Memory B cell (primary cell): ENCODE measurements around the gene ITLN2.
"Not testable (repeated sequence)": the region's sequence is repeated elsewhere in the genome, so short reads cannot be mapped to it uniquely, and the experiment has no call there.

Source experiments
- ATAC-seq: fragments of 150-1000 bp; cut with Tn5 transposase; 2 replicates; pipeline ENCODE4 v1.10.0; 2021; ENCODE audit warnings: low read depth, mild to moderate bottlenecking, moderate library complexity
- DNase-seq, 2 donors: peaks; one replicate each; pipeline ENCODE4 v3.0.0; 2022; ENCODE audit warnings: low spot score in 2 of 2
- H3K27ac Mint-ChIP-seq: one replicate; pipeline ENCODE4 v1.8.0; 2022; ENCODE audit warnings: mild to moderate bottlenecking, moderate library complexity, mixed read lengths
- H3K27me3 Mint-ChIP-seq: one replicate; pipeline ENCODE4 v1.8.0; 2022; ENCODE audit warnings: mixed read lengths
- H3K36me3 Mint-ChIP-seq: one replicate; pipeline ENCODE4 v1.8.0; 2022; ENCODE audit warnings: mild to moderate bottlenecking, mixed read lengths
- H3K4me1 Mint-ChIP-seq: one replicate; pipeline ENCODE4 v1.8.0; 2022; ENCODE audit warnings: mixed read lengths
- H3K4me3 Mint-ChIP-seq: one replicate; pipeline ENCODE4 v1.8.0; 2022; ENCODE audit warnings: mild to moderate bottlenecking, moderate library complexity, mixed read lengths
- H3K9me3 Mint-ChIP-seq: one replicate; pipeline ENCODE4 v1.8.0; 2022; ENCODE audit warnings: mixed read lengths

ITLN2 gene

DNA sequence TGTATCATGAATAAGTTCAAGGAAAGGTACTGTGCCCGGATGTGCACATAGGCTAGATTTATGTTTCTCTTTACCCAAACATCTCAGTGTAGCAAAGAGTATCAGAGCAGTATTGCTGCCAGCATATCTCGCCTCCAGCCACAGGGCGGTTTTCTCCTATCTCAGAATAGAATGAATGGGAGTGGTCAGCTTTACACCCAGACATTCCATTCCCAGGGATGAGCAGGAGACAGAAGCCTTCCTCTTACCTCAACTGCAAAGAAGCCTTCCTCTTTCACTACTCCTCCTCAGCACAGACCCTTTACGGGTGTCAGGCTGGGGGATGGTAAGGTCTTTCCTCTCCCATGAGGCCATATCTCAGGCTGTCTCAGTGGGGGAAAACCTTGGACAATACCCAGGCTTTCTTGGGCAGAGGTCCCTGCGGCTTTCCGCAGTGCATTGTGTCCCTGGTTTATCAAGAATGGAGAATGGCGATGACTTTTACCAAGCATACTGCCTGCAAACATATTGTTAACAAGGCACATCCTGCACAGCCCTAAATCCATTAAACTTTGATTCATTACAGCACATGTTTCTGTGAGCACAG lies 7.3 kb downstream of the ITLN2 start:
- DNase-seq, H3K27ac Mint-ChIP-seq, H3K36me3 Mint-ChIP-seq, ATAC-seq, H3K4me1 Mint-ChIP-seq, H3K27me3 Mint-ChIP-seq, H3K4me3 Mint-ChIP-seq, H3K9me3 Mint-ChIP-seq: not testable (repeated sequence)

DNA sequence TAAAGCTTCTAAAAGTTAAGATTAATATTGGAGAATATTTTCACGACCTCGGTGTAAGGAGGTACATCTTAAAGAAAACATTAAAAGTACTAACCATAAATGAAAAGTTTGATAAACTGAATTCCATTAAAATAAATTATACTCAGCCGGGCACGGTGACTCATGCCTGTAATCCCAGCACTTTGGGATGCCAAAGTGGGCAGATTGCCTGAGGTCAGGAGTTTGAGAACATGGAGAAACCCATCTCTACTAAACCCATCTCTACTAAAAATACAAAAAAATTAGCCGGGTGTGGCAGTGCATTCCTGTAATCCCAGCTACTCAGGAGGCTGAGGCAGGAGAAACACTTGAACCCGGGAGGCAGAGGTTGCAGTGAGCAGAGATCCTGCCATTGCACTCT lies 8.7 kb downstream of the ITLN2 start:
- not testable (repeated sequence) for H3K4me1 Mint-ChIP-seq, H3K9me3 Mint-ChIP-seq

DNA sequence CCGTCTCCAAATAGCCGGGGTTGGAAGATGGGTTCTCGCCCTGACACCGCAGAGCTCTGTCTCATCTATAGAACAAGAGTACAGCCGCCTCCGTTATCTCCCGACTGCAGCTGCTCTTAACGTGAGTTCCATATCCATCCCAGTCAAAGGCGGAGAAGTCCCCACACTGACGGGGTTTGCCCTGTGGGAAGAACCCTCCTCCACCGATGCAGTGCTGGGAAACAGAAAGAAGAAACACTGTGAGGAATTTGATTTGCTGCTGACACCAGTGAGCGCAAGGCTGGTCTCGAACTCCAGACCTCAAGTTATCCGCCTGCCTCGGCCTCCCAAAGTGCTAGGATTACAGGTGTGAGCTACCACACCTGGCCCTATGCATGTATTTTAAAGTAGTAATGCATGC lies 9.5 kb downstream of the ITLN2 start:
- Mint-ChIP-seq H3K36me3 (no peaks in the 10 kb centered on the region), H3K9me3 (no peaks in the 10 kb centered on the region), H3K4me3 (no peak overlapping the region), H3K27me3 (peaks cover 5% of the 10 kb centered on the region), H3K27ac (no peak overlapping the region), H3K4me1 (no peaks in the 10 kb centered on the region)
- ATAC-seq (no peak), DNase-seq (no peak)

More for the DNA sequence above, 8.7 kb downstream of the ITLN2 start:
- not testable (repeated sequence) for ATAC-seq, H3K4me3 Mint-ChIP-seq, H3K27me3 Mint-ChIP-seq, H3K27ac Mint-ChIP-seq, DNase-seq, H3K36me3 Mint-ChIP-seq

DNA sequence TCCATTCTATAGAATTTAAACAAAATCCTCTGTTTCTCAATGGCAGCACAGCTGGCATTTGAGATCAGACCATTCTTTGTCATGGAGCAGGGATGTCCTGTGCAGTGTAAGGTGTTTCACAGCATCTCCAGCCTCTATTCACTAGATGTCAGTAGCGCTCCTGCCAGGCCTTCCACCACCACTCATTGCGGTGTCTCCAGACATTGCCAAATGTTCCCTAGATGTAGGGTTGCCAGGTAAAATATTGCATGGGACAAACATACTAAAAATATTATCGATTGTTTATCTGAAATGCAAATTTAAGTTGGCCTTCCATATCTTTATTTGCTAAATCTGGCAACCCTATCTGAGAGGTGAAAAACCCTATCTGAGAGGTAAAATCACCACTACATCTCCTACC lies 11.7 kb downstream of the ITLN2 start:
- H3K36me3 Mint-ChIP-seq, result no peaks in the 10 kb centered on the region
- H3K4me1 Mint-ChIP-seq, result no peaks in the 10 kb centered on the region
- H3K27me3 Mint-ChIP-seq, result peaks cover 5% of the 10 kb centered on the region
- no peak for ATAC-seq
- no peaks in the 10 kb centered on the region for H3K9me3 Mint-ChIP-seq
- no peak overlapping the region for H3K4me3 Mint-ChIP-seq
- no peak for DNase-seq
- H3K27ac Mint-ChIP-seq, result no peak overlapping the region

DNA sequence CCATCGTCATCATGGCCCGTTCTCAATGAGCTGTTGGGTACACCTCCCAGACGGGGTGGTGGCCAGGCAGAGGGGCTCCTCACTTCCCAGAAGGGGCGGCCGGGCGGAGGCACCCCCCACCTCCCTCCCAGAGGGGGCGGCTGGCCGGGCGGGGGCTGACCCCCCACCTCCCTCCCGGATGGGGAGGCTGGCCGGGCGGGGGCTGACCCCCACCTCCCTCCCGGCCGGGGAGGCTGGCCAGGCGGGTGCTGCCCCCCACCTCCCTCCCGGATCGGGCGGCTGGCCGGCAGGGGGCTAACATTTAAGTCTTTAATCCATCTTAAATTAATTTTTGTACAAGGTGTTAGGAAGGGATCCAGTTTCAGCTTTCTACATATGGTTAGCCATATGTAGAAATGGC lies 17.9 kb downstream of the ITLN2 start:
- not testable (repeated sequence) for ATAC-seq, H3K27me3 Mint-ChIP-seq, H3K4me1 Mint-ChIP-seq, H3K4me3 Mint-ChIP-seq, H3K27ac Mint-ChIP-seq, H3K36me3 Mint-ChIP-seq, H3K9me3 Mint-ChIP-seq, DNase-seq

DNA sequence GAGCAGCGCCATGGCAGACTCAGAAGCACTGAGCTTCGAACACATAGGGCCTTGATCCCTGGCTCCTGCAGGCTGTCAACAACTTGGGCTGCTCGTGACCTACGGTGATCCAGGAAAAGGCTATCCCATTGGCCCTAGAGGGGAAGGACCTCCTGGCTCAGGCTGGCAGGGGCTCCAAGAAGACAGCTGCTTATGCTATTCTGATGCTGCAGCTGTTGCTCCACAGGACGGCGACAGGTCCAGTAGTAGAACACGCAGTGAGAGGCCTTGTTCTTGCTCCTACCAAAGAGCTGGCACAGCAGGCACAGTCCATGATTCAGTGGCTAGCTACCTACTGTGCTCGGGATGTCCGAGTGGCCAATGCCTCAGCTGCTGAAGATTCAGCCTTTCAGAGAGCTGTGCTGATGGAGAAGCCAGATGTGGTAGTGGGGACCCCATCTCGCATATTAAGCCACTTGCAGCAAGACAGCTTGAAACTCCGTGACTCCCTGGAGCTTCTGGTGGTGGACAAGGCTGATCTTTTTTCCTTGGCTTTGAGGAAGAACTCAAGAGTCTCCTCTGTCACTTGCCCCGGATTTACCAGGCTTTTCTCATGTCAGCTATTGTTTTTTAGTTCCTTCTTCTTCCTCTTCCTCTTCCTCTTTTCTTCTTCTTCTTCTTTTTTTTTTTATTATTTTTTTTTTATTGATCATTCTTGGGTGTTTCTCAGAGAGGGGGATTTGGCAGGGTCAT lies 18.9 kb downstream of the ITLN2 start:
- H3K27me3 Mint-ChIP-seq, result no peaks in the 10 kb centered on the region
- H3K4me1 Mint-ChIP-seq, result peaks cover 8% of the 10 kb centered on the region
- ATAC-seq, result peak; percentile 46
- H3K9me3 Mint-ChIP-seq, result no peaks in the 10 kb centered on the region
- peak overlapping the region; percentile 50 for H3K27ac Mint-ChIP-seq
- no peaks in the 10 kb centered on the region for H3K36me3 Mint-ChIP-seq
- DNase-seq, result no peak
- peak overlapping the region; percentile 17 for H3K4me3 Mint-ChIP-seq

DNA sequence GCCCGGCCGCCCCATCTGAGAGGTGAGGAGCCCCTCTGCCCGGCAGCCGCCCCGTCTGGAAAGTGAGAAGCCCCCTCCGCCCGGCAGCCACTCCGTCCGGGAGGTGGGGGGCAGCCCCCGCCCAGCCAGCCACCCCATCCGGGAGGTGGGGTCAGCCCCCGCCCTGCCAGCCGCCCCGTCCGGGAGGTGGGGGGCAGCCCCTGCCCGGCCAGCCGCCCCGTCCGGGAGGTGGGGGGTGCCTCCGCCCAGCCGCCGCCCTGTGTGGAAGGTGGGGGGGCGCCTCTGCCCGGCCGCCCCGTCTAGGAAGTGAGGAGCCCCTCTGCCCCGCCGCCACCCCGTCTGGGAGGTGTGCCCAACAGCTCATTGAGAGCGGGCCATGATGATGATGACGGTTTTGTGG lies 21.3 kb downstream of the ITLN2 start:
- DNase-seq, H3K27ac Mint-ChIP-seq, H3K4me1 Mint-ChIP-seq, H3K9me3 Mint-ChIP-seq, H3K27me3 Mint-ChIP-seq, H3K4me3 Mint-ChIP-seq, ATAC-seq, H3K36me3 Mint-ChIP-seq: not testable (repeated sequence)

DNA sequence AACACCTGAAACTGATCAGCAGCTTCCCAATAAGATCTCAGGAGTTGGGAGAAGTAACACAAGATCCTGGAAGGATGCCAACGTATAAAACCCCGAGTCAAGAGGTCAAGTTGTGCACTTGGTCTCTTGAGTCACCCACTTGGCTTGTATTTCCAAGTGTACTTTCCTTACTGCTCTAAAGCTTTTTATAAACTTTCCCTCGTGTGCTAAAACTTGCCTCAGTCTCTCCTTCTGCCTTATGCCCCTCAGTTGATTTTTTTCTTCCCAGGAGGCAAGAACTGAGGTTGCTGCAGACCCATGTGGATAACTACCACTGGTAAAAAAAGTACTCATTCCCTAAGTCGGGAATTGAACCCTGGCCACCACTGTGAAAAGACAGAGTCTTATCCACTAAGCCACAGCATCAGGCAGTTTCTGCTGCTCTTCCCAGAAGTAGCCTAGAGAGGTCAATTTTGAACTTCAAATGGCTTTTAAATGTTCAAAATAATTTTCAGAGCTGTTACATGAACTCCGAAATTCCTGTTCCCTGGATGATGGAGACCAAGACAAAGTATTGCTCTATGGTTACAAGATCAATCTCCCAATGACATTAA lies 28.9 kb downstream of the ITLN2 start:
- DNase-seq, result no peak
- Mint-ChIP-seq H3K27me3 (peaks cover 8% of the 10 kb centered on the region), H3K9me3 (peaks cover 8% of the 10 kb centered on the region), H3K36me3 (peaks cover 18% of the 10 kb centered on the region), H3K4me1 (no peaks in the 10 kb centered on the region), H3K27ac (no peak overlapping the region), H3K4me3 (no peak overlapping the region)
- ATAC-seq, result no peak

DNA sequence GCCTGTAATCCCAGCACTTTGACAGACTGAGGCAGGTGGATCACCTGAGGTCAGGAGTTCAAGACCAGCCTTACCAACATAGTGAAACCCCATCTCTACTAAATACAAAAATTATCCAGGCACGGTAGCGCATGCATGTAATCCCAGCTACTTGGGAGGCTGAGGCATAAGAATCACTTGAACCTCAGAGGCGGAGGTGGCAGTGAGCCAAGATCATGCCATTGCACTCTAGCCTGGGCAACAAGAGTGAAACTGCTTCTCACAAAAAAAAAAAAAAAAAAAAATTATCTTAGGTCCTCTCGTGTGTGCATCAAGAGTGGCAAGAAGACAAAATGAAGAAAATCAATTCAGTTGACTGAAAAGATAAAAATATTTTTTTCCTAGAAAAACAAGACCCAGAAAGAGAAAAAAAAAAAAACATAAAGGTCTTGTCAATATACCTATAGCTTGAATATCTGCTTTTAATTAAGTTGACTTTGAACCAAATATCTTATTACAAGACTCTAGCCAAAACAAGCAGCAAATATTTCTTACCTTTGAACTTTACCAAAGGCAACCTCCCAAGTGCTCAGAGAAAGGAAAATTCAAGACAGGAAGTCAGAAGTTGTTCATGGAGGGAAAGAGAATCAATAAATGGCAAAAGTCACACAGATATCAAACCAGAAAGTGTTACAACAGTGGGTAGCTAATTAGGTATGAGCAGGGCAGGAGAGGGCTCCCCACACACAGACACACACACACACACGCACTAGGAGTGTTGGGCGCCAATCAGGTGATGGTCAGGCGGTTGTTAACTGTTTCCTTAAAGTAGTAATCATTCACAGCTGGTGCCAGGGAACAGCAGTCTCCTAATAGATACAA lies 29.6 kb downstream of the ITLN2 start:
- Mint-ChIP-seq H3K36me3 (peaks cover 20% of the 10 kb centered on the region), H3K9me3 (peaks cover 9% of the 10 kb centered on the region), H3K4me1 (no peaks in the 10 kb centered on the region), H3K27ac (no peak overlapping the region), H3K4me3 (no peak overlapping the region), H3K27me3 (peaks cover 10% of the 10 kb centered on the region)
- no peak for ATAC-seq
- no peak for DNase-seq

DNA sequence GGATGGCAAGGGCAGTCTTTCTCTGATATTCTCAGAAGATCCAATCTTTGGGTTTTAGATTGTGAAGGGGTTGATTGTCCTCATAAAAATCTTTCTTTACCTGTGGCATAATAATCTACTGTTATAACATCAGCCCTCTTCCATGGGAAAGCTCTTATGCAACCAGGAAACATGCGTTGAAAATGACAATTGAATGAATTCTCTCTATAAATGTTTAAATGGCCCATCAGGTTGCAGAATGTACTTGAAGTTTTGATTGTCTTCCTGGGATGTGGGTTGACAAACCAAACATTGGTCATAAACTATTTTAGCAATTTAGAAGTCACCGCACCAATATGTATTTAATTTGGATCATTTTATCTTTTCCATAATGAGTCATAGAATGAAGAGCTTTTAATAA lies 37.9 kb downstream of the ITLN2 start:
- DNase-seq (no peak), ATAC-seq (no peak)
- H3K27ac Mint-ChIP-seq, result no peak overlapping the region
- H3K4me3 Mint-ChIP-seq, result no peak overlapping the region
- H3K4me1 Mint-ChIP-seq, result no peaks in the 10 kb centered on the region
- peaks cover 5% of the 10 kb centered on the region for H3K36me3 Mint-ChIP-seq
- H3K9me3 Mint-ChIP-seq, result peaks cover 3% of the 10 kb centered on the region
- H3K27me3 Mint-ChIP-seq, result peaks cover 14% of the 10 kb centered on the region

DNA sequence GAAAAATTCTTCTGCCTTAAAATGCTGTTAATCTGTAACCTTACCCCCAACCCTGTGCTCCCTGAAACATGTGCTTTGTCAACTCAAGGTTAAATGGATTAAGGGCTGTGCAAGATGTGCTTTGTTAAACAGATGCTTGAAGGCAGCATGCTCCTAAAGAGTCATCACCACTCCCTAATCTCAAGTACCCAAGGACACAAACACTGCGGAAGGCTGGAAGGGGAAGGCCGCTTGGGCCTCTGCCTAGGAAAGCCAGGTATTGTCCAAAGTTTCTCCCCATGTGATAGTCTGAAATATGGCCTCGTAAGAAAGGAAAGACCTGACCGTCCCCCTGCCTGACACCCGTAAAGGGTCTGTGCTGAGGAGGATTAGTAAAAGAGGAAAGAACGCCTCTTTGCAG lies 41.4 kb downstream of the ITLN2 start:
- not testable (repeated sequence) for ATAC-seq, H3K4me3 Mint-ChIP-seq, DNase-seq, H3K9me3 Mint-ChIP-seq, H3K27me3 Mint-ChIP-seq, H3K4me1 Mint-ChIP-seq, H3K36me3 Mint-ChIP-seq, H3K27ac Mint-ChIP-seq

DNA sequence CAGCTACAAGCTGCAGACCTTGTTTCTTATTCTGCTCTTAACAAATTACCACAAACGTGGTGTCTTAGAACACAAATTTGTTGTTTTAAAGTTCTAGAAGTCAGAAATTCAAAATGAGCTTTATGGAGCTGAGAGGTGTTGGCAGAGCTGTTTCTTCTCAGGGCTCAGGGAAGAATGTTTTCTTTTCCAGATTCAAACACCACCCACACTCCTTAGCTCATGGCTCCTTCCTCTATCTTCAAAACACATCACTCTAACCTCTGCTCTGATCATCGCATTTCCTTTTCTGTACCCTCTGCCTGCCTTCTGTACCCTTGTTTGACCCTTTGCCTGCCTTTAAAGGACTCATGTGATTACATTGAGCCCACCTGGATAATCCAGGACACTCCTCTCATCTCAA lies 42.7 kb downstream of the ITLN2 start:
- no peak overlapping the region for H3K27ac Mint-ChIP-seq
- no peak for ATAC-seq
- no peak overlapping the region for H3K4me3 Mint-ChIP-seq
- no peaks in the 10 kb centered on the region for H3K9me3 Mint-ChIP-seq
- H3K4me1 Mint-ChIP-seq, result no peaks in the 10 kb centered on the region
- DNase-seq, result no peak
- H3K27me3 Mint-ChIP-seq, result peaks cover 3% of the 10 kb centered on the region
- H3K36me3 Mint-ChIP-seq, result no peaks in the 10 kb centered on the region

DNA sequence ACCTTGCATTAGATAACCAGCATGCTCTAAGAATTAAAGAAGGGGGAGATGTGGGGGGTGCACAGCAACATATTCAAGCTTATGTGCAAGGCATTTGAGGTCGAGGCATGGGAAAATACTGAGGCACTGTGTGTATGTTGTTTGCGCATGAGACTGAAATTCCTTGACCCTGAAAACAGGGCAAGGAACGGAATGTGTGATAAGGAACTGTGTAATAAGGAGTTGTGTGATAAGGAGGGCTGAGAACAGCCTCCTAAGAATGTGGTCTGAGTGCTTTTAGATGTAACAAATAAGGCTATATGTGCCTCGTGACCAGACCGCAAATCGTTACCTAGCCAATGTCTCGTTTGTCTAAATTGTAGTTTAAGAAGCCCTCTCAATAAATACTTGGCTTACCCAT lies 43.2 kb downstream of the ITLN2 start:
- Mint-ChIP-seq H3K4me3 (no peak overlapping the region), H3K36me3 (no peaks in the 10 kb centered on the region), H3K4me1 (no peaks in the 10 kb centered on the region), H3K27me3 (peaks cover 3% of the 10 kb centered on the region), H3K9me3 (no peaks in the 10 kb centered on the region), H3K27ac (no peak overlapping the region)
- no peak for DNase-seq
- ATAC-seq, result no peak

DNA sequence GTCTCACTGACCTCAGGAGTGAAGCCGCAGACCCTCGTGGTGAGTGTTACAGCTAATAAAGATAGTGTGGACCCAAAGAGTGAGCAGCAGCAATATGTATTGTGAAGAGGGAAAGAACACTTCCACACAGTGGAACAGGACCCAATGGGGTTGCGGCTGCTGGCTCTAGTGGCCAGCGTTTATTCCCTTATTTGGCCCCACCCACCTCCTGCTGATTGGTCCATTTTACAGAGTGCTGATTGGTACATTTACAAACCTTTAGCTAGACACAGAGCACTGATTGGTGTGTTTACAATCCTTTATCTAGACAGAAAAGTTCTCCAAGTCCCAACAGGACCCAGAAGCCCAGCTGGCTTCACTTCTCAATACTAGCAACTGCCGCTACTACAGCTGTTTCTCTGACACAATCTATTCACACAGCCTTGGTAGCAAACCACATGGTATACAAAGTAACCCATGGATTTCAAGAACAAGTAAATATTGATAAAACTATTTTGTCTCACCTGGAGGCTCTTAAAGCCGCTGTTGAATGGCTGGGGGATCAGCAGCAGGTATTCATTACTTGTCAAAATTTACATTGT lies 44.3 kb downstream of the ITLN2 start:
- ATAC-seq (no peak), DNase-seq (no peak)
- H3K27ac Mint-ChIP-seq, result no peak overlapping the region
- H3K4me1 Mint-ChIP-seq, result no peaks in the 10 kb centered on the region
- H3K9me3 Mint-ChIP-seq, result no peaks in the 10 kb centered on the region
- H3K27me3 Mint-ChIP-seq, result peaks cover 3% of the 10 kb centered on the region
- H3K36me3 Mint-ChIP-seq, result no peaks in the 10 kb centered on the region
- H3K4me3 Mint-ChIP-seq, result no peak overlapping the region
